ENCODE measurements around the gene TMEM273. TPM values are rescaled to one million over a fixed set of nuclear protein-coding genes. Genes with fewer than 3 reads are reported as not detected.
A peak's percentile ranks its signal among the peaks of the same experiment; 100 is the strongest.

TMEM273 gene
- total and polyA plus RNA-seq, 3 experiments from 2014 or later: 51.7 to 60.2 (median 58.0) TPM

DNA sequence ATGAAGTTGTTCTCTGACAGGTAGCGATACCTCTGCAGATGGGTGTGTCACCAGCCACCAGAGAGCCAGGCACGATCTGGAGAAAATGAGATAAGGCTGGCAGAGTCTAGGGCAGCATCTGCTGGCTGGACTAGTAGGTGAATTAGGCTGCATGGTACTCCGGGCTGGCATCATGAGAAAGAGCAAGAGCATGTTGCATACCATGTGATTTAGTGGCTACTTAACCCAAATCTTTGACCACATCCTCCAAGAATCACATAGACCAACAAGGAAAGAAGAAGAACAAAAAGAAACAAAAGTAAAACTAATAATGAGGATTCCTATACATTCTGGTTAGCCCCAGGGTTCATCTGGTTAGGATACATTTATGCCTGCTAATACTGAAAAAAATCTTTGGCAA is 31.0 kb downstream of the TMEM273 start:
- Mint-ChIP-seq H3K27me3 (peaks cover 0 to 18% of the 10 kb centered on the region in 2 donors), H3K4me3 (peak overlapping the region in 2 of 7 donors; percentile 12 to 51), H3K36me3 (no peaks in the 10 kb centered on the region), H3K4me1 (peaks cover 6 to 13% (median 11%) of the 10 kb centered on the region in 3 donors), H3K9me3 (no peaks in the 10 kb centered on the region), H3K27ac (peak overlapping the region in 2 of 8 donors; percentile 18 to 42)
- CTCF ChIA-PET: no interaction called here
- no peaks in the 10 kb centered on the region for H3K4me1 ChIP-seq (ENCODE audit: insufficient read depth, low read length)
- no peaks in the 10 kb centered on the region for H3K36me3 ChIP-seq (ENCODE audit: insufficient read depth, low read length)
- no peak for DNase-seq
- no peaks in the 10 kb centered on the region for H3K9me3 ChIP-seq (ENCODE audit: low read length)
- no peak overlapping the region for H3K4me3 ChIP-seq (ENCODE audit: low read length)
- H3K27ac ChIP-seq (ENCODE audit: low read depth, low read length): no peak overlapping the region
- POLR2A ChIA-PET: no interaction called here
- no peaks in the 10 kb centered on the region for H3K27me3 ChIP-seq (ENCODE audit: insufficient read depth, low read length, poor library complexity, severe bottlenecking)

DNA sequence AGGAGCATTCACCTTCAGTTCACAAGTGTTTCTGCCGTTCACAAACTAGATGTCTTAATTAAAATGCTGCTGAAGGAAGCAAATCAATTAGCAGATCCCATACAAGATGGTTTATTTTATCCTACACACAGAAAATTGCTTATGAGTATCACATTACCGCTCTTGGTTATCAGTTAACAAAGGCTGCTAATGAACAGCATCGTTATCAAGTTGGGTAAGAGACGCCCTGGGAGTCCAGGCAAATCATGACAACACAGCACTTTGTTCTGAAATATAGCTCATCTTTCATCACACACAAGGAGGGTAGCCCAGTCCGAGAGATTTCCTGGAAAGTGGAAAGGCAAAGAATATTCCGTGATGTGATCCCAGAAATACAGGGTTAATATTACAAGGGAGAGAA is 33.5 kb downstream of the TMEM273 start:
- no peaks in the 10 kb centered on the region for H3K36me3 Mint-ChIP-seq
- Histone ChIP-seq H3K36me3 (ENCODE audit: insufficient read depth, low read length) (no peaks in the 10 kb centered on the region), H3K27me3 (ENCODE audit: insufficient read depth, low read length, poor library complexity, severe bottlenecking) (no peaks in the 10 kb centered on the region), H3K9me3 (ENCODE audit: low read length) (no peaks in the 10 kb centered on the region), H3K4me1 (ENCODE audit: insufficient read depth, low read length) (no peaks in the 10 kb centered on the region), H3K4me3 (ENCODE audit: low read length) (no peak overlapping the region), H3K27ac (ENCODE audit: low read depth, low read length) (no peak overlapping the region)
- no peak for DNase-seq
- ChIA-PET POLR2A (no interaction called here), CTCF (no interaction called here)
- peaks cover 4 to 18% of the 10 kb centered on the region in 2 donors for H3K27me3 Mint-ChIP-seq
- H3K4me3 Mint-ChIP-seq: no peak overlapping the region
- peaks cover 6 to 13% (median 11%) of the 10 kb centered on the region in 3 donors for H3K4me1 Mint-ChIP-seq
- H3K9me3 Mint-ChIP-seq: no peaks in the 10 kb centered on the region
- H3K27ac Mint-ChIP-seq: no peak overlapping the region

DNA sequence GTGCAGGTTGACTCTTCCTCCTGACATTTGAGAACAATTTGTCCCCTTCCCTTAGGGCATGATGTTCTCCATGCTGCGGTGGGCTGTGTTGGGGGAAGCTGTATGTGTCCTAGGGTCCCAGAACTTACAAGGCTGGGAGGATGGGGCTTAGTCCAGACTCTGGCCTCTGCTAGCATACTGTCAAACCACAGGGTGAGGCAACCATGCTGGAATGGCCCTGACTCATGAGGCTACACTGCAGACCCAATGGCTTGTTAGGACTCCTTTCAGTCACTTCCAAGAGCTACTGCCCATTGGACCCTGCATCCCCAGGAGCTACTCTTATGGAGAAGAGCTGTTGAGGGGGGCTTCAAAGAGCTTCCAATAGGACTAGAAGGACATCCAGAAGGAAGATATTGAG is 34.2 kb downstream of the TMEM273 start:
- Histone ChIP-seq H3K4me1 (ENCODE audit: insufficient read depth, low read length) (no peaks in the 10 kb centered on the region), H3K36me3 (ENCODE audit: insufficient read depth, low read length) (no peaks in the 10 kb centered on the region), H3K27me3 (ENCODE audit: insufficient read depth, low read length, poor library complexity, severe bottlenecking) (no peaks in the 10 kb centered on the region), H3K9me3 (ENCODE audit: low read length) (no peaks in the 10 kb centered on the region), H3K27ac (ENCODE audit: low read depth, low read length) (no peak overlapping the region), H3K4me3 (ENCODE audit: low read length) (no peak overlapping the region)
- Mint-ChIP-seq H3K9me3 (no peaks in the 10 kb centered on the region), H3K4me3 (no peak overlapping the region), H3K27me3 (peaks cover 4 to 18% of the 10 kb centered on the region in 2 donors), H3K27ac (peak overlapping the region in 1 of 8 donors; percentile 34), H3K4me1 (peaks cover 6 to 13% (median 11%) of the 10 kb centered on the region in 3 donors), H3K36me3 (no peaks in the 10 kb centered on the region)
- ChIA-PET CTCF (no interaction called here), POLR2A (no interaction called here)
- DNase-seq: no peak

DNA sequence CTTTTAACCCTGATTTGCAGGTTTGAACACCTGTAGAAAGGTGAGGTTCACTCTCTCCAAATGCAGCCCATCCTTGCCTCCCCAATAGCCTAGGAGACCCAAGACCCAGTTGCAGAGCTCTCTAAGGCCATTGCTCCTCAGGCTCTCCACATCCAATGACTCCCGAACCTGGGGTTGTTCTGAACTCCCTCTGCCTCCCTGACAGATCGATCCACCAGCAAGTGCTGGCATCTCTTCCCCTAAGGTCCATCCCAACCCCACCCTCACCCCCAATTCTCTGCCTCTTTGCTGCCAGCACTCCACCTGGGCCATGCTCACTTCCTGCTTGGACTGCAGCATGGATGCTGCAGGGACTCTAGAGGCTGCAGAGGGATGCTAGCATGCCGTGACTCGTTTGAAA is 35.1 kb downstream of the TMEM273 start:
- POLR2A ChIA-PET: no interaction called here
- H3K9me3 Mint-ChIP-seq: peaks cover 0 to 6% (median 5%) of the 10 kb centered on the region in 5 donors
- H3K4me3 Mint-ChIP-seq: no peak overlapping the region
- Histone ChIP-seq H3K27ac (ENCODE audit: low read depth, low read length) (no peak overlapping the region), H3K4me1 (ENCODE audit: insufficient read depth, low read length) (no peaks in the 10 kb centered on the region), H3K9me3 (ENCODE audit: low read length) (no peaks in the 10 kb centered on the region), H3K27me3 (ENCODE audit: insufficient read depth, low read length, poor library complexity, severe bottlenecking) (no peaks in the 10 kb centered on the region), H3K4me3 (ENCODE audit: low read length) (no peak overlapping the region), H3K36me3 (ENCODE audit: insufficient read depth, low read length) (no peaks in the 10 kb centered on the region)
- peaks cover 6 to 18% of the 10 kb centered on the region in 2 donors for H3K27me3 Mint-ChIP-seq
- CTCF ChIA-PET: no interaction called here
- no peaks in the 10 kb centered on the region for H3K36me3 Mint-ChIP-seq
- DNase-seq: no peak
- H3K27ac Mint-ChIP-seq: peak overlapping the region in 1 of 8 donors; percentile 37
- H3K4me1 Mint-ChIP-seq: peaks cover 6 to 11% (median 10%) of the 10 kb centered on the region in 3 donors

DNA sequence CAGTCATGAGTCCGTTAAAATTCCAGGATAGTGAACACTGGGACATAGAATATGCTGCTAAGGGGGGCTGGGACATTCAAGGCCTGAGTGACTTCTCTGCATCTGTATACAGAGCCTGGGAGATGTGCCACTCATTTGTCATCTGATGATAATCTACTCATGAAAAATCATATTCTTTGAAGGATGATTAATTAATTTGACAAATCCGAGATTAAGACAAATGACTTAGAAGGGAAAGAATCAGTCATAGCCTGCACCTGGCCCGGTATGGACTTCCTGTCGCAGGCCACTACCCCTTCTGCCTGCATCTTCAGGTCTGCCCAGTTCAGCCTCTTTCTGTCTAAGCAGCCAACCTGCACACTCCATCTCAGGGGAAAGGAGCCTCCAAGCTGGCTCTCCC is 35.5 kb downstream of the TMEM273 start:
- CTCF ChIA-PET: no interaction called here
- H3K36me3 ChIP-seq (ENCODE audit: insufficient read depth, low read length): no peaks in the 10 kb centered on the region
- no peak overlapping the region for H3K27ac ChIP-seq (ENCODE audit: low read depth, low read length)
- H3K4me3 ChIP-seq (ENCODE audit: low read length): no peak overlapping the region
- no peaks in the 10 kb centered on the region for H3K9me3 ChIP-seq (ENCODE audit: low read length)
- Mint-ChIP-seq H3K27ac (no peak overlapping the region), H3K27me3 (peaks cover 7 to 16% of the 10 kb centered on the region in 2 donors), H3K4me1 (peaks cover 6 to 10% (median 8%) of the 10 kb centered on the region in 3 donors), H3K9me3 (peaks cover 0 to 7% (median 6%) of the 10 kb centered on the region in 5 donors), H3K4me3 (no peak overlapping the region), H3K36me3 (peaks cover 0 to 2% (median 0%) of the 10 kb centered on the region in 3 donors)
- no peaks in the 10 kb centered on the region for H3K27me3 ChIP-seq (ENCODE audit: insufficient read depth, low read length, poor library complexity, severe bottlenecking)
- no peak for DNase-seq
- POLR2A ChIA-PET: no interaction called here
- H3K4me1 ChIP-seq (ENCODE audit: insufficient read depth, low read length): no peaks in the 10 kb centered on the region

DNA sequence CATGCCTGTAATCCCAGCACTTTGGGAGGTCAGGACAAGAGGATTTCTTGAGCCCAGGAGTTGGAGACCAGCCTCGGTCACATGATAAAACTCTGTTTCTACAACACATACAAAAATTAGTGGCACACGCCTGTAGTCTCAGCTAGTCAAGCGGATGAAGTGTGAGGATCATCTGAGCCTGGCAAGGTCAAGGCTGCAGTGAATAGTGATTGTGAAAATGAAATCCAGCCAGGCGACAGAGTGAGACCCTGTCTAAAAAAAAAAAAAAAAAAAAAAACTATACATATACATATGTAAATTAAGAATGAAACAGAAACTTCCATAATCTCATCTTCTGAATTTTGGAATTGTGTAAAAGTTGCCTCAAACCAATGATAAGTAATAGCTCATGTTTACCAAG is 36.2 kb downstream of the TMEM273 start:
- no peak overlapping the region for H3K27ac ChIP-seq (ENCODE audit: low read depth, low read length)
- CTCF ChIA-PET: no interaction called here
- H3K4me3 Mint-ChIP-seq: no peak overlapping the region
- peaks cover 7 to 14% of the 10 kb centered on the region in 2 donors for H3K27me3 Mint-ChIP-seq
- no peak for DNase-seq
- POLR2A ChIA-PET: no interaction called here
- no peaks in the 10 kb centered on the region for H3K36me3 ChIP-seq (ENCODE audit: insufficient read depth, low read length)
- no peaks in the 10 kb centered on the region for H3K27me3 ChIP-seq (ENCODE audit: insufficient read depth, low read length, poor library complexity, severe bottlenecking)
- peaks cover 0 to 7% (median 0%) of the 10 kb centered on the region in 3 donors for H3K36me3 Mint-ChIP-seq
- no peaks in the 10 kb centered on the region for H3K4me1 ChIP-seq (ENCODE audit: insufficient read depth, low read length)
- H3K27ac Mint-ChIP-seq: peak overlapping the region in 1 of 8 donors; percentile 5
- peaks cover 3 to 4% (median 4%) of the 10 kb centered on the region in 3 donors for H3K4me1 Mint-ChIP-seq
- no peaks in the 10 kb centered on the region for H3K9me3 ChIP-seq (ENCODE audit: low read length)
- no peak overlapping the region for H3K4me3 ChIP-seq (ENCODE audit: low read length)
- peaks cover 0 to 11% (median 7%) of the 10 kb centered on the region in 5 donors for H3K9me3 Mint-ChIP-seq

DNA sequence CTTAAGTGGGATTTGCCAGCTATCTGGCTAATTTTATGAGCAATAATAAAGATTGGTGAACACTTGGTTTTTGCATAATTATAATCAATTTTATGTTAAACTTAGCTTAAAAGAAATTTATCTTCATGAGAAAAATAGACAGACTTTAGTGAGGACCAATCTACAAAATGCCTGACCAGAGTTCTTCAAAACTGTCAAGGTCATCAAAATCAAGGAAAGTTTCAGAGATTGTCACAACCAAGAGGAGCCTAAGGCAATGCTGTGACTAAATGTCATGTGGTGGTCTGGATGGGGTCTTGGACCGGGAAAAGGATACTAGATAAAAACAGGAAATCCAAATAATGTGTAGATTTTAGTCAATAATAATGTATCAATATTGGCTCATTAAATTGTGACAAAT is 36.7 kb downstream of the TMEM273 start:
- Histone ChIP-seq H3K27ac (ENCODE audit: low read depth, low read length) (no peak overlapping the region), H3K9me3 (ENCODE audit: low read length) (no peaks in the 10 kb centered on the region), H3K27me3 (ENCODE audit: insufficient read depth, low read length, poor library complexity, severe bottlenecking) (no peaks in the 10 kb centered on the region), H3K4me1 (ENCODE audit: insufficient read depth, low read length) (no peaks in the 10 kb centered on the region), H3K4me3 (ENCODE audit: low read length) (no peak overlapping the region), H3K36me3 (ENCODE audit: insufficient read depth, low read length) (no peaks in the 10 kb centered on the region)
- H3K9me3 Mint-ChIP-seq: peaks cover 0 to 12% (median 7%) of the 10 kb centered on the region in 5 donors
- POLR2A ChIA-PET: no interaction called here
- no peak for DNase-seq
- H3K36me3 Mint-ChIP-seq: peaks cover 0 to 7% (median 0%) of the 10 kb centered on the region in 3 donors
- CTCF ChIA-PET: no interaction called here
- no peak overlapping the region for H3K27ac Mint-ChIP-seq
- peaks cover under 1% of the 10 kb centered on the region in 3 donors for H3K4me1 Mint-ChIP-seq
- H3K27me3 Mint-ChIP-seq: peaks cover 7 to 14% of the 10 kb centered on the region in 2 donors
- no peak overlapping the region for H3K4me3 Mint-ChIP-seq

DNA sequence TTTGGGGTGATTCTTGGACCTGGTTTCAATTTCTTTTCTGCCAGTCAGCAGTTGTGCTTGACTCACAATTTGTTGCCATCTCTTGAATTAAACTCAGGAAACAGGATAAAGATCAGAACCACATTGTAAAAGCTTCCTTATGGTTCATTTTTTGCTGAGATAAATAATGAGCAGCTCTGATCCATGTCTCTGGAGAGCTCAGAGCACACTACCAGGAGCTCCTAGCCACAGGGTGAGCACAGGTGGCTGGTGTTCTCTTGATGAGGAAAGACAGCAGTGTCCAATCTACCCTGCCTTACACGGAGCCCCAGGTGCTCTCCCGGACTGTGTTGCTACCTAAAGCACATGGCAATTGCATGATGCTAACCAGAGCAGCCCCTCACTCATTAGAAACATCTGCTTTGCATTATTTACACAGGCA is 37.2 kb downstream of the TMEM273 start:
- H3K27me3 ChIP-seq (ENCODE audit: insufficient read depth, low read length, poor library complexity, severe bottlenecking): no peaks in the 10 kb centered on the region
- Mint-ChIP-seq H3K27me3 (peaks cover 7 to 14% of the 10 kb centered on the region in 2 donors), H3K4me3 (no peak overlapping the region), H3K36me3 (peaks cover 0 to 7% (median 0%) of the 10 kb centered on the region in 3 donors), H3K27ac (no peak overlapping the region), H3K9me3 (peaks cover 0 to 12% (median 7%) of the 10 kb centered on the region in 5 donors), H3K4me1 (no peaks in the 10 kb centered on the region)
- H3K4me1 ChIP-seq (ENCODE audit: insufficient read depth, low read length): no peaks in the 10 kb centered on the region
- no peaks in the 10 kb centered on the region for H3K36me3 ChIP-seq (ENCODE audit: insufficient read depth, low read length)
- POLR2A ChIA-PET: no interaction called here
- no peak overlapping the region for H3K4me3 ChIP-seq (ENCODE audit: low read length)
- no peak for DNase-seq
- no peak overlapping the region for H3K27ac ChIP-seq (ENCODE audit: low read depth, low read length)
- no peaks in the 10 kb centered on the region for H3K9me3 ChIP-seq (ENCODE audit: low read length)
- CTCF ChIA-PET: no interaction called here

Measured in CD8-positive, alpha-beta memory T cell (primary cell).